Measurements from ENCODE around the gene SAMMSON.

- TF ChIP-seq CTCF (IDR thresholded peaks at IDR 0.05) = no peak
- TF ChIP-seq EP300 (IDR thresholded peaks at IDR 0.05; ENCODE audit: low read depth) = no peak
- TF ChIP-seq POLR2A (IDR thresholded peaks at IDR 0.05) = no peak
These were observed 1.8 kb upstream of the SAMMSON start for GRCh38 chr3:69997631-69998307.
